Measurements from ENCODE around the gene ATP10D. TPM values are rescaled to one million over a fixed set of nuclear protein-coding genes. Genes with fewer than 3 reads are reported as not detected.

Gene ATP10D
- total and polyA plus RNA-seq, 3 donors from 2014 or later, result 7.1 to 14.6 (median 7.9) TPM

DNA sequence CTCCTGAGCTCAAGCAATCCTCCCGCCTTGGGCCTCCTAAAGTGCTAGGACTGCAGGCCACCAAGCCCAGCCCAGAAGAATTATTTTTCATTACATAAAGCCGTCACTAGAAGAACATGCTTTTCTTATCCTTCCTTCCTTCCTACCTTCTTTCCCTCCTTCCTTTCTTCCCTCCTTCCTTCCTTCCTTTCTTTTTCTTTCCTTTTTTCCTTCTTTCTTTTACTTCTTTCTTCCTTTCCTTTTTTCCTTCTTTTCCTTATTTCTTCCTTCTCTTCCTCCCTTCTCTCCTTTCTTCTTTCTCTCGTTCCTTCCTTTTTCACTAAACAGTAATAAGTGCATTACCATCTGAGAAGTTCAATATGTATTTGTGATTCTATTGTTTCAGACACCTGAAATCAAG is 121.4 kb downstream of the ATP10D start:
- intact Hi-C loops (cut with DNase I; ENCODE audit: low total_unique reads), result no loop called here
- DNase-seq, result no peak

DNA sequence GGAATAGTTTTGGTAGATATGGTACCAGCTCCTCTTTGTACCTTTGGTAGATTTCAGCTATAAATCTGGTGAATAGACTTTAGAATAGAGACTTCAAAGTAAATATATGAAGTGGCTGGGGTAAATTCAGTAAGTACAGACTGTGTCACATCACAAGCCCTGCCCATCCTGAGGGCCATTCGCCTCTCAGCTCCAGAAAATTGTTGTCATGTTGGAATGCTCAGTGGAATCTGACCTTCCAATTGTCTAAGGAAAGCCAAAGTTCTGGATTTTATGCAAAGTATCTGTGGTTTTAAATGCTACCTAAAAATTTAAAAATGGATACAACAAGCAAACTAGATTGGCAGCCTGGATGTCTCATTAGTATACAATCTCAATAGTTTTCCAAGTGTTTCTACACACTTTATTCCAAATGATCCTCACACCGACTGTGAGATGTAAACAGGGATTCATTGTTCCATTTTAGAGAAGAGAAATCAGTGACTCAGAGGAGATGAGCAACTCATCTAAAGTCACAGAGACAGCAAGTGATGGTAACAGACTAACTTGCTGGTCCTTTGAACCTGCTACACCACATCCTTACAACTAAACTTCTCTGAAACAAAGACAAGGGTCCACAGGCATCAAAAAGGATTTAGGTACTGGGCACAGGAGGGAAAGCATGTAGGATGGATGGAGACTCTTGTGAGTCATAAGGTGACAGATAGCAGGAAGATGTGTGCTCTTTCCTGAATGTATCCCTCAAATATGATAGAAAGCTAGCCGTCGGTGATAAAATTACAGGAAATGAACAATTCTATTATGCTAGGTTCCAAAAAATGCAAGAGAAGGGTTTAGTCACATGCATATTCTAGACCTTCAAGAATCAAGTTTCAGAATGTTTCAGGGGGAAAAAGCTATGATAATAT is 127.3 kb downstream of the ATP10D start:
- Histone ChIP-seq H3K27ac (no peak overlapping the region), H3K27me3 (no peaks in the 10 kb centered on the region), H3K4me3 (no peak overlapping the region), H3K9me3 (no peaks in the 10 kb centered on the region), H3K36me3 (ENCODE audit: low read depth, missing control alignments) (no peaks in the 10 kb centered on the region), H3K4me1 (no peaks in the 10 kb centered on the region)
- TF ChIP-seq POLR2A (IDR thresholded peaks at IDR 0.05), result no peak
- TF ChIP-seq, protein P1, sequence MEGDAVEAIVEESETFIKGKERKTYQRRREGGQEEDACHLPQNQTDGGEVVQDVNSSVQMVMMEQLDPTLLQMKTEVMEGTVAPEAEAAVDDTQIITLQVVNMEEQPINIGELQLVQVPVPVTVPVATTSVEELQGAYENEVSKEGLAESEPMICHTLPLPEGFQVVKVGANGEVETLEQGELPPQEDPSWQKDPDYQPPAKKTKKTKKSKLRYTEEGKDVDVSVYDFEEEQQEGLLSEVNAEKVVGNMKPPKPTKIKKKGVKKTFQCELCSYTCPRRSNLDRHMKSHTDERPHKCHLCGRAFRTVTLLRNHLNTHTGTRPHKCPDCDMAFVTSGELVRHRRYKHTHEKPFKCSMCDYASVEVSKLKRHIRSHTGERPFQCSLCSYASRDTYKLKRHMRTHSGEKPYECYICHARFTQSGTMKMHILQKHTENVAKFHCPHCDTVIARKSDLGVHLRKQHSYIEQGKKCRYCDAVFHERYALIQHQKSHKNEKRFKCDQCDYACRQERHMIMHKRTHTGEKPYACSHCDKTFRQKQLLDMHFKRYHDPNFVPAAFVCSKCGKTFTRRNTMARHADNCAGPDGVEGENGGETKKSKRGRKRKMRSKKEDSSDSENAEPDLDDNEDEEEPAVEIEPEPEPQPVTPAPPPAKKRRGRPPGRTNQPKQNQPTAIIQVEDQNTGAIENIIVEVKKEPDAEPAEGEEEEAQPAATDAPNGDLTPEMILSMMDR (IDR thresholded peaks at IDR 0.05), result no peak
- 82 to 92% methylated on average over 4 of the region's 4 CpGs for WGBS, 2 donors
- intact Hi-C loops (cut with DNase I; ENCODE audit: low total_unique reads), result no loop called here
- no peak for DNase-seq

More for the DNA sequence above, 121.4 kb downstream of the ATP10D start:
- no peaks in the 10 kb centered on the region for H3K4me1 ChIP-seq
- no peak overlapping the region for H3K27ac ChIP-seq
- no peak for TF ChIP-seq POLR2A (IDR thresholded peaks at IDR 0.05)
- TF ChIP-seq, protein P1 (IDR thresholded peaks at IDR 0.05), result no peak
- no peaks in the 10 kb centered on the region for H3K27me3 ChIP-seq
- no peaks in the 10 kb centered on the region for H3K36me3 ChIP-seq (ENCODE audit: low read depth, missing control alignments)
- H3K9me3 ChIP-seq, result no peaks in the 10 kb centered on the region
- no peak overlapping the region for H3K4me3 ChIP-seq
- WGBS, 2 donors, result 89 to 97% methylated on average over 3 of the region's 3 CpGs

DNA sequence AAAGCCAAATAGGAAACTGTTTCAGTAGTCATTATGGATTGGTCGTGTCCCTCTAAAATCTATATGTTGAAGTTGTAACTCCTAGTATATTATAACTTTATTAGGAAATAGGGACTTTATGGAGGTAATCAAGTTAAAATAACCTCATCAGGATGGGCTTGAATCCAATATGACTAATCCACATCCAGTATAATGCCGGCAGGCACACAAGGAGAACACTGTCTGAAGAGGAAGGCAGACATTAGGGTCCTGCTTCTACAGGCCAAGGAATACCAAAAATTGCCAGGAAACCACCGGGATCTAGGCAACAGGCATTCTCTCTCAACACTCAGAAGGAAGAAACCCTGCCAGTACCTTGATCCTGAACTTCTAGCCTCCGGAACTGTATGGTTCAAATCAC is 130.3 kb downstream of the ATP10D start:
- Histone ChIP-seq H3K36me3 (ENCODE audit: low read depth, missing control alignments) (no peaks in the 10 kb centered on the region), H3K27me3 (no peaks in the 10 kb centered on the region), H3K27ac (no peak overlapping the region), H3K9me3 (no peaks in the 10 kb centered on the region), H3K4me3 (no peak overlapping the region), H3K4me1 (no peaks in the 10 kb centered on the region)
- DNase-seq, result no peak
- TF ChIP-seq, protein P1 (IDR thresholded peaks at IDR 0.05), result no peak
- no peak for TF ChIP-seq POLR2A (IDR thresholded peaks at IDR 0.05)
- intact Hi-C loops (cut with DNase I; ENCODE audit: low total_unique reads), result no loop called here
- WGBS, 2 donors, result 89 to 92% methylated on average over 4 of the region's 4 CpGs

DNA sequence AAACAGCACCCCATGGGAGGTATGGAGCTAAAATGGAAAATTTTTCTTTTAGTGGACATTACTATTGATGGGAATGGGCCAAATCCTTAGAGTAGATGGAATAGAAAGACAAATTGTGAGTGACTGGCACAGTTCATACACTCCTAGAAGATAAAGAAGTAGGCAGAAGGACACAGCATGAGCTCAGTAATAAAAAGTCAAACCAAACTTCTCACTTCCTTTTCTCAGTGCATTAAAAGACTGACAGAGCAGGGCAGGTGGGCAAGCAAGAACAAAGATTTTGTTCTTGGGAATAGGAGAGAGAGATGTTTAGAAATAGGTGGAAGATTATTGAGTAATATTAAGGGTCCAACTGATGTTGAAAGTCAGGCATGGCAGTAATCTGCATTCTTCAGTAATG is 132.5 kb downstream of the ATP10D start:
- Histone ChIP-seq H3K4me1 (no peaks in the 10 kb centered on the region), H3K36me3 (ENCODE audit: low read depth, missing control alignments) (no peaks in the 10 kb centered on the region), H3K27me3 (no peaks in the 10 kb centered on the region), H3K9me3 (no peaks in the 10 kb centered on the region), H3K4me3 (no peak overlapping the region), H3K27ac (no peak overlapping the region)
- intact Hi-C loops (cut with DNase I; ENCODE audit: low total_unique reads), result no loop called here
- no peak for TF ChIP-seq POLR2A (IDR thresholded peaks at IDR 0.05)
- TF ChIP-seq, protein P1 (IDR thresholded peaks at IDR 0.05), result no peak
- no peak for DNase-seq

DNA sequence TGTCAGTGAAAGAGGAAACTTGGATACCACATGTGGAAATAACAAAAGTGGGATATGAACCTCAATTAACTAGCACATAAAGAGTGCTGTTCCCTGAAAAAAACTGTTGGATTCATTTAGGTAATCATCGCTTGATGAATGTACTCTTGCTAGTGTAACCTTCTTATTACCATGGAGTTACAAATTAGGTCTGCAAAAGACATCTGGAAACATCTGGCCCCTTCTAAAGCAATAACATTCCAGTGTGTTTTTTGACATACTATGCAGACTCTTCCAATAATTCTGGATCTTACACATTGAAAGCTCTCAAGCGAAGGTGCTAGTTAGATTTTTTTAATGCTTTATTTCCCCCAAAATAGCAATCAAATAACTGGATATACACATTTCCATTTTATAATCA is 134.6 kb downstream of the ATP10D start:
- H3K27ac ChIP-seq, result no peak overlapping the region
- H3K27me3 ChIP-seq, result no peaks in the 10 kb centered on the region
- DNase-seq, result no peak
- H3K4me1 ChIP-seq, result no peaks in the 10 kb centered on the region
- H3K36me3 ChIP-seq (ENCODE audit: low read depth, missing control alignments), result no peaks in the 10 kb centered on the region
- intact Hi-C loops (cut with DNase I; ENCODE audit: low total_unique reads), result no loop called here
- TF ChIP-seq, protein P1 (IDR thresholded peaks at IDR 0.05), result no peak
- no peak for TF ChIP-seq POLR2A (IDR thresholded peaks at IDR 0.05)
- 66 to 67% methylated on average over 2 of the region's 2 CpGs for WGBS, 2 donors
- H3K4me3 ChIP-seq, result no peak overlapping the region
- no peaks in the 10 kb centered on the region for H3K9me3 ChIP-seq

Data from testis (tissue), 3 donors.